OCI-LY1 (cell line): ENCODE data around the gene STXBP3.

Source experiments
- H2AFZ ChIP-seq: fragments of 200-600 bp; sonication (generic), shearing (Covaris generic); 2 replicates; pipeline ENCODE4 v1.6.0; 2014; ENCODE audit warnings: antibody characterized with exemption, mild to moderate bottlenecking, low read length
- H3F3A ChIP-seq: fragments of 200-600 bp; sonication (generic), shearing (Covaris generic); 2 replicates; pipeline ENCODE4 v1.6.0; 2014; ENCODE audit warnings: mild to moderate bottlenecking, antibody characterized with exemption, low read length, moderate library complexity; ENCODE audit not compliant: insufficient read depth
- H3K27ac ChIP-seq: fragments of 200-600 bp; sonication (generic); 2 replicates; pipeline ENCODE4 v1.5.1; 2014; ENCODE audit warnings: low read length, mixed run types, mild to moderate bottlenecking, low read depth; ENCODE audit not compliant: poor library complexity, severe bottlenecking
- H3K27me3 ChIP-seq: fragments of 200-600 bp; sonication (generic); 2 replicates; pipeline ENCODE4 v1.6.0; 2014; ENCODE audit warnings: antibody characterized with exemption, mild to moderate bottlenecking, low read length, moderate library complexity; ENCODE audit not compliant: insufficient read depth
- H3K36me3 ChIP-seq: fragments of 200-600 bp; sonication (generic); 2 replicates; pipeline ENCODE4 v1.6.1; 2014; ENCODE audit warnings: mild to moderate bottlenecking, antibody characterized with exemption, low read length, moderate library complexity, mixed read lengths; ENCODE audit not compliant: insufficient read depth
- H3K4me1 ChIP-seq: fragments of 200-600 bp; sonication (generic); 2 replicates; pipeline ENCODE4 v1.5.1; 2014; ENCODE audit warnings: mild to moderate bottlenecking, low read length, moderate library complexity; ENCODE audit not compliant: insufficient read depth, severe bottlenecking
- H3K4me2 ChIP-seq: fragments of 200-600 bp; sonication (generic), shearing (Covaris generic); 2 replicates; pipeline ENCODE4 v1.6.1; 2014; ENCODE audit warnings: low read length
- H3K4me3 ChIP-seq: fragments of 200-600 bp; sonication (generic); 2 replicates; pipeline ENCODE4 v1.5.1; 2014; ENCODE audit warnings: low read length, low read depth, mild to moderate bottlenecking, mixed read lengths; ENCODE audit not compliant: poor library complexity, severe bottlenecking
- H3K79me2 ChIP-seq: fragments of 200-600 bp; shearing (Covaris generic); 2 replicates; pipeline ENCODE4 v1.6.1; 2016; ENCODE audit warnings: mixed run types, low read length, mixed read lengths; ENCODE audit not compliant: insufficient read depth
- H3K9ac ChIP-seq: fragments of 200-600 bp; sonication (generic), shearing (Covaris generic); 2 replicates; pipeline ENCODE4 v1.6.1; 2014; ENCODE audit warnings: mild to moderate bottlenecking, low read length, mixed read lengths
- H3K9me2 ChIP-seq: fragments of 200-600 bp; sonication (generic), shearing (Covaris generic); 2 replicates; pipeline ENCODE4 v1.6.1; 2014; ENCODE audit warnings: low read depth, mild to moderate bottlenecking, low read length, mixed read lengths
- H3K9me3 ChIP-seq: fragments of 200-600 bp; shearing (Covaris generic); 2 replicates; pipeline ENCODE4 v1.6.1; 2014; ENCODE audit warnings: low read length, mixed read lengths
- H4K20me1 ChIP-seq: fragments of 200-600 bp; sonication (generic), shearing (Covaris generic); 2 replicates; pipeline ENCODE4 v1.6.0; 2016; ENCODE audit warnings: mild to moderate bottlenecking, low read length; ENCODE audit not compliant: insufficient read depth
- CTCF ChIP-seq: fragments of 200-600 bp; sonication (generic), shearing (Covaris generic); IDR thresholded peaks from 2 replicates; pipeline ENCODE4 v1.5.1; 2017; ENCODE audit warnings: mild to moderate bottlenecking, antibody characterized with exemption, low read length, moderate library complexity, mixed read lengths
- EZH2 ChIP-seq: fragments of 200-600 bp; sonication (generic), shearing (Covaris generic); IDR thresholded peaks from 2 replicates; pipeline ENCODE4 v1.8.0; 2017; ENCODE audit warnings: borderline replicate concordance, mixed run types, mild to moderate bottlenecking, antibody characterized with exemption, low read length, moderate library complexity, mixed read lengths

Gene STXBP3

GRCh38 chr1:108758796-108759195, 12.3 kb downstream of the STXBP3 start:
- H3K36me3 ChIP-seq: peaks cover 53% of the 10 kb centered on the region
- no peaks in the 10 kb centered on the region for H3F3A ChIP-seq
- H3K27me3 ChIP-seq: no peaks in the 10 kb centered on the region
- no peak overlapping the region for H3K4me3 ChIP-seq
- no peaks in the 10 kb centered on the region for H4K20me1 ChIP-seq
- H3K9me3 ChIP-seq: no peaks in the 10 kb centered on the region
- H3K9me2 ChIP-seq: no peaks in the 10 kb centered on the region
- TF ChIP-seq EZH2 (no peak), CTCF (no peak)
- H3K79me2 ChIP-seq: no peaks in the 10 kb centered on the region
- no peak overlapping the region for H3K4me2 ChIP-seq
- H3K4me1 ChIP-seq: no peaks in the 10 kb centered on the region
- H3K9ac ChIP-seq: no peak overlapping the region
- no peak overlapping the region for H2AFZ ChIP-seq
- no peak overlapping the region for H3K27ac ChIP-seq

- no peaks in the 10 kb centered on the region for H4K20me1 ChIP-seq
Measured at GRCh38 chr1:108767115-108767514, 20.6 kb downstream of the STXBP3 start.

GRCh38 chr1:108767708-108768107, 21.2 kb downstream of the STXBP3 start:
- no peaks in the 10 kb centered on the region for H3K4me1 ChIP-seq
- no peak overlapping the region for H2AFZ ChIP-seq
- H3K9ac ChIP-seq: no peak overlapping the region
- TF ChIP-seq EZH2: no peak
- no peak for TF ChIP-seq CTCF
- H3K9me3 ChIP-seq: no peaks in the 10 kb centered on the region
- H3K79me2 ChIP-seq: no peaks in the 10 kb centered on the region
- no peak overlapping the region for H3K27ac ChIP-seq
- H3K27me3 ChIP-seq: no peaks in the 10 kb centered on the region
- no peak overlapping the region for H3K4me2 ChIP-seq
- H3F3A ChIP-seq: no peaks in the 10 kb centered on the region
- H3K4me3 ChIP-seq: no peak overlapping the region
- no peaks in the 10 kb centered on the region for H3K9me2 ChIP-seq
- H4K20me1 ChIP-seq: no peaks in the 10 kb centered on the region
- peaks cover 44% of the 10 kb centered on the region; the same call in 1 of the 2 replicates for H3K36me3 ChIP-seq

More at GRCh38 chr1:108767115-108767514, 20.6 kb downstream of the STXBP3 start:
- Histone ChIP-seq H3K4me3 (no peak overlapping the region), H3K79me2 (no peaks in the 10 kb centered on the region), H3K4me2 (no peak overlapping the region), H2AFZ (no peak overlapping the region), H3K9me2 (no peaks in the 10 kb centered on the region), H3K9me3 (no peaks in the 10 kb centered on the region), H3F3A (no peaks in the 10 kb centered on the region), H3K9ac (no peak overlapping the region), H3K27me3 (no peaks in the 10 kb centered on the region), H3K36me3 (peaks cover 45% of the 10 kb centered on the region), H3K27ac (no peak overlapping the region), H3K4me1 (no peaks in the 10 kb centered on the region)
- no peak for TF ChIP-seq EZH2
- no peak for TF ChIP-seq CTCF
